CD14-positive monocyte (primary cell): Measurements from ENCODE around the gene NUBPL. TPM values are rescaled to one million over a fixed set of nuclear protein-coding genes. Genes with fewer than 3 reads are reported as not detected.

Source experiments
- DNase-seq, 3 donors: peaks; one replicate each; pipeline ENCODE4 v3.0.0-alpha.2; 2011 to 2022
- H2AFZ ChIP-seq: 2 replicates; pipeline ENCODE4 v1.6.0; 2012; ENCODE audit warnings: mild to moderate bottlenecking, low read depth, low read length, inconsistent platforms; ENCODE audit not compliant: insufficient read depth, poor library complexity, severe bottlenecking
- H3K27ac ChIP-seq, 2 donors: 1 replicate in 1 of 2; 2 replicates in 1 of 2; pipeline ENCODE4 v1.5.1; 2012 to 2013; ENCODE audit warnings: low read length in 2 of 2, control low read depth in 1 of 2, inconsistent platforms in 1 of 2, low read depth in 1 of 2, mild to moderate bottlenecking in 1 of 2
- H3K27me3 ChIP-seq, 2 donors: one replicate each; pipeline versions ENCODE4 v1.6.0 to v1.6.1; 2011 to 2013; ENCODE audit warnings: low read length in 2 of 2; ENCODE audit not compliant: control insufficient read depth in 2 of 2, insufficient read depth in 2 of 2
- H3K36me3 ChIP-seq, 2 donors: replicated peaks in 1 of 2; 1 replicate in 1 of 2; 2 replicates in 1 of 2; pipeline versions ENCODE4 v1.5.1 to v1.6.1; 2012 to 2013; ENCODE audit warnings: low read length in 2 of 2, control low read depth in 1 of 2, inconsistent platforms in 1 of 2, mild to moderate bottlenecking in 1 of 2; ENCODE audit not compliant: insufficient read depth in 2 of 2, control insufficient read depth in 1 of 2
- H3K4me1 ChIP-seq, 2 donors: 1 replicate in 1 of 2; 2 replicates in 1 of 2; pipeline versions ENCODE4 v1.5.1 to v1.6.1; 2012 to 2013; ENCODE audit warnings: low read length in 2 of 2, control low read depth in 1 of 2, inconsistent platforms in 1 of 2, mild to moderate bottlenecking in 1 of 2, moderate library complexity in 1 of 2; ENCODE audit not compliant: insufficient read depth in 2 of 2, control insufficient read depth in 1 of 2
- H3K4me2 ChIP-seq: replicated peaks from 2 replicates; pipeline ENCODE3; 2012; ENCODE audit warnings: low read length, moderate library complexity, mild to moderate bottlenecking; ENCODE audit not compliant: poor library complexity, severe bottlenecking; ENCODE audit errors: extremely low read depth
- H3K4me3 ChIP-seq, 3 experiments: fragments of 200-600 bp in 1 of 3; sonication (generic) in 1 of 3; replicated peaks in 1 of 3; 1 replicate in 2 of 3; 2 replicates in 1 of 3; pipeline ENCODE4 v1.5.1; 2011 to 2013; ENCODE audit warnings: low read length in 3 of 3, mild to moderate bottlenecking in 3 of 3, control low read depth in 2 of 3, low read depth in 2 of 3, inconsistent platforms in 1 of 3, moderate library complexity in 1 of 3
- H3K79me2 ChIP-seq: 2 replicates; pipeline ENCODE4 v1.6.0; 2012; ENCODE audit warnings: mild to moderate bottlenecking, control low read depth, inconsistent platforms, low read length, moderate library complexity; ENCODE audit not compliant: insufficient read depth
- H3K9ac ChIP-seq: 2 replicates; pipeline ENCODE4 v1.6.0; 2017; ENCODE audit warnings: low read length, mild to moderate bottlenecking; ENCODE audit not compliant: insufficient read depth, poor library complexity, severe bottlenecking
- H3K9me3 ChIP-seq, 2 donors: replicated peaks in 1 of 2; 1 replicate in 1 of 2; 2 replicates in 1 of 2; pipeline versions ENCODE4 v1.5.1 to v1.6.1; 2012 to 2013; ENCODE audit warnings: low read length in 2 of 2, control low read depth in 1 of 2; ENCODE audit not compliant: control insufficient read depth in 1 of 2, insufficient read depth in 1 of 2
- H4K20me1 ChIP-seq: 2 replicates; pipeline ENCODE4 v1.6.0; 2012; ENCODE audit warnings: mild to moderate bottlenecking, low read length, control low read depth, moderate library complexity; ENCODE audit not compliant: insufficient read depth
- H3K27ac Mint-ChIP-seq, 7 donors: one replicate each; pipeline ENCODE4 v1.8.0; 2020; ENCODE audit warnings: mild to moderate bottlenecking in 7 of 7, mixed read lengths in 7 of 7, moderate library complexity in 6 of 7, inconsistent platforms in 2 of 7
- H3K27me3 Mint-ChIP-seq, 3 donors: one replicate each; pipeline ENCODE4 v1.8.0; 2021 to 2022; ENCODE audit warnings: low read depth in 3 of 3, mild to moderate bottlenecking in 3 of 3, mixed read lengths in 3 of 3, moderate library complexity in 3 of 3, inconsistent platforms in 1 of 3
- H3K36me3 Mint-ChIP-seq, 2 donors: one replicate each; pipeline ENCODE4 v1.8.0; 2020; ENCODE audit warnings: mixed read lengths in 2 of 2, inconsistent platforms in 1 of 2, mild to moderate bottlenecking in 1 of 2
- H3K4me1 Mint-ChIP-seq: one replicate; pipeline ENCODE4 v1.8.0; 2020; ENCODE audit warnings: mild to moderate bottlenecking, mixed read lengths
- H3K4me3 Mint-ChIP-seq, 2 donors: one replicate each; pipeline ENCODE4 v1.8.0; 2020; ENCODE audit warnings: mild to moderate bottlenecking in 2 of 2, mixed read lengths in 2 of 2, moderate library complexity in 1 of 2
- H3K9me3 Mint-ChIP-seq, 7 donors: one replicate each; pipeline ENCODE4 v1.8.0; 2020 to 2022; ENCODE audit warnings: mixed read lengths in 7 of 7, mild to moderate bottlenecking in 6 of 7, moderate library complexity in 6 of 7, inconsistent platforms in 2 of 7
- CTCF ChIP-seq: fragments of 200-600 bp; IDR thresholded peaks from one replicate; pipeline ENCODE4 v1.8.0; 2022; ENCODE audit warnings: antibody characterized with exemption, mild to moderate bottlenecking
- WGBS: methylation state at CpG from one replicate; pipeline ENCODE4 v1.1.5; 2013; ENCODE audit warnings: missing lambda C conversion rate; ENCODE audit not compliant: insufficient coverage; 5-methylcytosine and 5-hydroxymethylcytosine counted together
- intact Hi-C, 2 donors: fragments of 100-400 bp; cut with micrococcal nuclease; formaldehyde crosslinking; loops; one replicate each; pipeline versions ENCODE4 v1.15.0 to v1.15.1; 2023
- polyA plus RNA-seq, 3 donors: library from polyadenylated mRNA; depleted of rRNA in 1 of 3; unstranded in 2 of 3; stranded (reverse) in 1 of 3; fragments of 300-500 nt in 2 of 3; fragments of >200 nt in 1 of 3; fragmentation: Illumina TruSeq in 2 of 3; gene quantifications; 1 replicate in 2 of 3; 2 replicates in 1 of 3; pipeline ENCODE4 v1.2.3, GENCODE V29; 2012 to 2021

NUBPL gene
- polyA plus RNA-seq, 3 donors, result 0.75 to 2.4 (median 2.3) TPM

GRCh38 chr14:31787377-31787776 lies 226.2 kb downstream of the NUBPL start:
- intact Hi-C loops, result no loop called here

GRCh38 chr14:31788340-31788739 lies 227.1 kb downstream of the NUBPL start:
- no peaks in the 10 kb centered on the region for H4K20me1 ChIP-seq
- Mint-ChIP-seq H3K36me3 (no peaks in the 10 kb centered on the region), H3K4me3 (no peak overlapping the region), H3K4me1 (no peaks in the 10 kb centered on the region), H3K27ac (no peak overlapping the region), H3K9me3 (peaks cover 0 to 12% (median 3%) of the 10 kb centered on the region in 7 donors), H3K27me3 (no peaks in the 10 kb centered on the region)
- H2AFZ ChIP-seq, result no peak overlapping the region
- no CpG with 5 or more reads among the region's 1 CpG for WGBS
- DNase-seq, result no peak
- H3K4me2 ChIP-seq, result no peak overlapping the region
- no peak for TF ChIP-seq CTCF
- no peaks in the 10 kb centered on the region for H3K27me3 ChIP-seq
- no peaks in the 10 kb centered on the region for H3K79me2 ChIP-seq
- H3K9me3 ChIP-seq, result no peaks in the 10 kb centered on the region
- H3K9ac ChIP-seq, result no peak overlapping the region
- intact Hi-C loops, result no loop called here
- no peak overlapping the region for H3K27ac ChIP-seq
- H3K4me1 ChIP-seq, result no peaks in the 10 kb centered on the region
- no peak overlapping the region for H3K4me3 ChIP-seq
- no peaks in the 10 kb centered on the region for H3K36me3 ChIP-seq

More at GRCh38 chr14:31787377-31787776, 226.2 kb downstream of the NUBPL start:
- H3K9ac ChIP-seq, result no peak overlapping the region
- H3K79me2 ChIP-seq, result no peaks in the 10 kb centered on the region
- Mint-ChIP-seq H3K4me3 (no peak overlapping the region), H3K36me3 (no peaks in the 10 kb centered on the region), H3K27me3 (no peaks in the 10 kb centered on the region), H3K27ac (no peak overlapping the region), H3K9me3 (peaks cover 2 to 21% (median 4%) of the 10 kb centered on the region in 7 donors), H3K4me1 (no peaks in the 10 kb centered on the region)
- 83% methylated on average over 2 of the region's 3 CpGs for WGBS
- no peak overlapping the region for H3K4me3 ChIP-seq
- no peaks in the 10 kb centered on the region for H3K4me1 ChIP-seq
- H3K9me3 ChIP-seq, result peaks cover 0 to 7% of the 10 kb centered on the region in 2 donors
- DNase-seq, result no peak
- H3K27ac ChIP-seq, result no peak overlapping the region
- H4K20me1 ChIP-seq, result no peaks in the 10 kb centered on the region
- H2AFZ ChIP-seq, result no peak overlapping the region
- no peaks in the 10 kb centered on the region for H3K36me3 ChIP-seq
- TF ChIP-seq CTCF, result no peak
- no peak overlapping the region for H3K4me2 ChIP-seq
- no peaks in the 10 kb centered on the region for H3K27me3 ChIP-seq
